GM21529 (cell line): ENCODE measurements around the gene MRPL9.

ENCODE experiments used
- ATAC-seq: cut with Tn5 transposase; IDR thresholded peaks from one replicate; pipeline ENCODE4 v1.9.1; 2021; ENCODE audit not compliant: unreplicated experiment

Gene MRPL9

GRCh38 chr1:151713044-151713443, 50.3 kb downstream of the MRPL9 start:
- ATAC-seq = no peak

- no peak for ATAC-seq
These were observed 51.3 kb downstream of the MRPL9 start for GRCh38 chr1:151711951-151712350.

- ATAC-seq = no peak
These were observed 52.1 kb downstream of the MRPL9 start for GRCh38 chr1:151711044-151711800.

- no peak for ATAC-seq
These were observed 53.0 kb downstream of the MRPL9 start for GRCh38 chr1:151710187-151710840.
